ENCODE measurements around the gene TEX9. TPM values are rescaled to one million over a fixed set of nuclear protein-coding genes. Genes with fewer than 3 reads are reported as not detected.

Gene TEX9
- total RNA-seq, 6 donors from 2014 or later = 1.6 to 36.4 (median 6.8) TPM

GRCh38 chr15:56349554-56349953 lies 15.7 kb upstream of the TEX9 start:
- Histone ChIP-seq H3K36me3 (no peaks in the 10 kb centered on the region), H3K27me3 (no peaks in the 10 kb centered on the region), H3K9me3 (no peaks in the 10 kb centered on the region), H3K27ac (no peak overlapping the region), H3K4me1 (no peaks in the 10 kb centered on the region), H3K4me3 (no peak overlapping the region)
- TF ChIP-seq POLR2A (IDR thresholded peaks at IDR 0.05) (no peak), POLR2AphosphoS5 (IDR thresholded peaks at IDR 0.05) (no peak), EP300 (IDR thresholded peaks at IDR 0.05) (no peak)
- TF ChIP-seq, protein P1, sequence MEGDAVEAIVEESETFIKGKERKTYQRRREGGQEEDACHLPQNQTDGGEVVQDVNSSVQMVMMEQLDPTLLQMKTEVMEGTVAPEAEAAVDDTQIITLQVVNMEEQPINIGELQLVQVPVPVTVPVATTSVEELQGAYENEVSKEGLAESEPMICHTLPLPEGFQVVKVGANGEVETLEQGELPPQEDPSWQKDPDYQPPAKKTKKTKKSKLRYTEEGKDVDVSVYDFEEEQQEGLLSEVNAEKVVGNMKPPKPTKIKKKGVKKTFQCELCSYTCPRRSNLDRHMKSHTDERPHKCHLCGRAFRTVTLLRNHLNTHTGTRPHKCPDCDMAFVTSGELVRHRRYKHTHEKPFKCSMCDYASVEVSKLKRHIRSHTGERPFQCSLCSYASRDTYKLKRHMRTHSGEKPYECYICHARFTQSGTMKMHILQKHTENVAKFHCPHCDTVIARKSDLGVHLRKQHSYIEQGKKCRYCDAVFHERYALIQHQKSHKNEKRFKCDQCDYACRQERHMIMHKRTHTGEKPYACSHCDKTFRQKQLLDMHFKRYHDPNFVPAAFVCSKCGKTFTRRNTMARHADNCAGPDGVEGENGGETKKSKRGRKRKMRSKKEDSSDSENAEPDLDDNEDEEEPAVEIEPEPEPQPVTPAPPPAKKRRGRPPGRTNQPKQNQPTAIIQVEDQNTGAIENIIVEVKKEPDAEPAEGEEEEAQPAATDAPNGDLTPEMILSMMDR (IDR thresholded peaks at IDR 0.05) = no peak
- ATAC-seq (ENCODE audit: low FRiP score in 2 of 2) = no peak
- 83 to 84% methylated on average over 6 of the region's 6 CpGs for WGBS, 2 donors
- no peak for DNase-seq

GRCh38 chr15:56351353-56351752 lies 13.9 kb upstream of the TEX9 start:
- H3K27ac ChIP-seq = no peak overlapping the region
- no peak for DNase-seq
- H3K4me1 ChIP-seq = no peaks in the 10 kb centered on the region
- WGBS, 2 donors = 30 to 37% methylated on average over 1 of the region's 1 CpG
- H3K27me3 ChIP-seq = no peaks in the 10 kb centered on the region
- no peak for TF ChIP-seq POLR2A (IDR thresholded peaks at IDR 0.05)
- no peak for TF ChIP-seq POLR2AphosphoS5 (IDR thresholded peaks at IDR 0.05)
- TF ChIP-seq EP300 (IDR thresholded peaks at IDR 0.05) = no peak
- TF ChIP-seq, protein P1 (IDR thresholded peaks at IDR 0.05) = no peak
- no peak for ATAC-seq (ENCODE audit: low FRiP score in 2 of 2)
- H3K4me3 ChIP-seq = no peak overlapping the region
- no peaks in the 10 kb centered on the region for H3K36me3 ChIP-seq
- no peaks in the 10 kb centered on the region for H3K9me3 ChIP-seq

- no peaks in the 10 kb centered on the region for H3K9me3 ChIP-seq
- H3K4me1 ChIP-seq = no peaks in the 10 kb centered on the region
- no peak overlapping the region for H3K27ac ChIP-seq
- TF ChIP-seq POLR2A (IDR thresholded peaks at IDR 0.05) (no peak), EP300 (IDR thresholded peaks at IDR 0.05) (no peak), POLR2AphosphoS5 (IDR thresholded peaks at IDR 0.05) (no peak)
- TF ChIP-seq, protein P1 (IDR thresholded peaks at IDR 0.05) = no peak
- DNase-seq = no peak
- H3K4me3 ChIP-seq = no peak overlapping the region
- H3K27me3 ChIP-seq = no peaks in the 10 kb centered on the region
- 89 to 91% methylated on average over 12 of the region's 12 CpGs for WGBS, 2 donors
- no peak for ATAC-seq (ENCODE audit: low FRiP score in 2 of 2)
- no peaks in the 10 kb centered on the region for H3K36me3 ChIP-seq
Measured at GRCh38 chr15:56351957-56352506, 13.2 kb upstream of the TEX9 start.

GRCh38 chr15:56353119-56353518 lies 12.1 kb upstream of the TEX9 start:
- no peak overlapping the region for H3K4me3 ChIP-seq
- ATAC-seq (ENCODE audit: low FRiP score in 2 of 2) = no peak
- DNase-seq = no peak
- H3K36me3 ChIP-seq = no peaks in the 10 kb centered on the region
- 57 to 63% methylated on average over 1 of the region's 1 CpG for WGBS, 2 donors
- TF ChIP-seq POLR2AphosphoS5 (IDR thresholded peaks at IDR 0.05) (no peak), EP300 (IDR thresholded peaks at IDR 0.05) (no peak), POLR2A (IDR thresholded peaks at IDR 0.05) (no peak)
- TF ChIP-seq, protein P1 (IDR thresholded peaks at IDR 0.05) = no peak
- H3K9me3 ChIP-seq = no peaks in the 10 kb centered on the region
- H3K4me1 ChIP-seq = no peaks in the 10 kb centered on the region
- no peak overlapping the region for H3K27ac ChIP-seq
- no peaks in the 10 kb centered on the region for H3K27me3 ChIP-seq

GRCh38 chr15:56353740-56354139 lies 11.5 kb upstream of the TEX9 start:
- Histone ChIP-seq H3K9me3 (no peaks in the 10 kb centered on the region), H3K4me3 (no peak overlapping the region), H3K4me1 (no peaks in the 10 kb centered on the region), H3K27me3 (no peaks in the 10 kb centered on the region), H3K36me3 (no peaks in the 10 kb centered on the region), H3K27ac (no peak overlapping the region)
- TF ChIP-seq POLR2A (IDR thresholded peaks at IDR 0.05) (no peak), POLR2AphosphoS5 (IDR thresholded peaks at IDR 0.05) (no peak), EP300 (IDR thresholded peaks at IDR 0.05) (no peak)
- TF ChIP-seq, protein P1 (IDR thresholded peaks at IDR 0.05) = no peak
- DNase-seq = no peak
- ATAC-seq (ENCODE audit: low FRiP score in 2 of 2) = no peak
